Loucy (cell line): ENCODE results near the gene UTF1.

ENCODE experiments used
- EZH2phosphoT487 ChIP-seq: fragments of 200-600 bp; IDR thresholded peaks from 2 replicates; pipeline ENCODE4 v1.6.1; 2018; ENCODE audit warnings: antibody characterized with exemption, mild to moderate bottlenecking, moderate library complexity, borderline replicate concordance
- TF ChIP-seq, protein P1 (sequence below): fragments of 200-600 bp; sonication (generic); conservative IDR thresholded peaks from 2 replicates; pipeline ENCODE4 v1.5.1; 2014; ENCODE audit warnings: mild to moderate bottlenecking, antibody characterized with exemption, low read length

DNA sequence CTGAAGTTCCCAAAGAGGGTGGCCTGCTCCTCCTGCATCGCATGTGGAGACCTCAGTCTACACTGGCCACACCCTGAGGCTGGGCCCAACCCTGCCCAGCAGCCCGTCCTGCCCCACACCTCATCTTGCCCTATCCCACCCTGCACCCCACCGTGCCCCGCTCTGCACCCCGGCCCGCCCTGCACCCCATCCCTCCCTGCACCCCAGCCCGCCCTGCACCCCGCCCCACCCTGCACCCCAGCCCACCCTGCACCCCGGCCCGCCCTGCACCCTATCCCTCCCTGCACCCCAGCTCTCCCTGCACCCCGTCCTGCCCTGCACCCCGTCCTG lies 22.2 kb downstream of the UTF1 start:
- TF ChIP-seq, protein P1, sequence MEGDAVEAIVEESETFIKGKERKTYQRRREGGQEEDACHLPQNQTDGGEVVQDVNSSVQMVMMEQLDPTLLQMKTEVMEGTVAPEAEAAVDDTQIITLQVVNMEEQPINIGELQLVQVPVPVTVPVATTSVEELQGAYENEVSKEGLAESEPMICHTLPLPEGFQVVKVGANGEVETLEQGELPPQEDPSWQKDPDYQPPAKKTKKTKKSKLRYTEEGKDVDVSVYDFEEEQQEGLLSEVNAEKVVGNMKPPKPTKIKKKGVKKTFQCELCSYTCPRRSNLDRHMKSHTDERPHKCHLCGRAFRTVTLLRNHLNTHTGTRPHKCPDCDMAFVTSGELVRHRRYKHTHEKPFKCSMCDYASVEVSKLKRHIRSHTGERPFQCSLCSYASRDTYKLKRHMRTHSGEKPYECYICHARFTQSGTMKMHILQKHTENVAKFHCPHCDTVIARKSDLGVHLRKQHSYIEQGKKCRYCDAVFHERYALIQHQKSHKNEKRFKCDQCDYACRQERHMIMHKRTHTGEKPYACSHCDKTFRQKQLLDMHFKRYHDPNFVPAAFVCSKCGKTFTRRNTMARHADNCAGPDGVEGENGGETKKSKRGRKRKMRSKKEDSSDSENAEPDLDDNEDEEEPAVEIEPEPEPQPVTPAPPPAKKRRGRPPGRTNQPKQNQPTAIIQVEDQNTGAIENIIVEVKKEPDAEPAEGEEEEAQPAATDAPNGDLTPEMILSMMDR = no peak
- TF ChIP-seq EZH2phosphoT487 = no peak
